Measurements from ENCODE around the gene LMO7. TPM values are rescaled to one million over a fixed set of nuclear protein-coding genes. Genes with fewer than 3 reads are reported as not detected.

LMO7 gene
- total and polyA plus RNA-seq, 4 donors: 17.5 to 69.6 (median 38.2) TPM

GRCh38 chr13:75806117-75806516, 170.0 kb downstream of the LMO7 start (continued):
- TF ChIP-seq MAX (IDR thresholded peaks at IDR 0.05): no peak

- no peaks in the 10 kb centered on the region for H3K9me3 ChIP-seq (ENCODE audit: control insufficient read depth in 4 of 4, low read length in 3 of 4)
Observed at GRCh38 chr13:75811361-75811760, 175.2 kb downstream of the LMO7 start.

GRCh38 chr13:75811841-75812240, 175.7 kb downstream of the LMO7 start:
- Histone ChIP-seq H3K27ac (ENCODE audit: low read depth in 1 of 2, low read length in 2 of 2) (no peak overlapping the region), H3K9ac (ENCODE audit: low read depth in 1 of 2, low read length in 2 of 2) (no peak overlapping the region), H3K4me1 (ENCODE audit: control insufficient read depth in 4 of 4, insufficient read depth in 4 of 4, low read length in 3 of 4) (no peaks in the 10 kb centered on the region), H3K9me3 (ENCODE audit: control insufficient read depth in 4 of 4, low read length in 3 of 4) (no peaks in the 10 kb centered on the region), H3K36me3 (ENCODE audit: control insufficient read depth in 4 of 4, insufficient read depth in 3 of 4, low read depth in 1 of 4, low read length in 3 of 4) (peaks cover 0 to 4% (median 2%) of the 10 kb centered on the region in 4 donors), H3K27me3 (ENCODE audit: control insufficient read depth in 4 of 4, insufficient read depth in 4 of 4, low read length in 3 of 4) (no peaks in the 10 kb centered on the region), H3K4me3 (ENCODE audit: low read depth in 1 of 3, low read length in 3 of 3) (no peak overlapping the region)
- WGBS: 87% methylated on average over 1 of the region's 1 CpG
- TF ChIP-seq JUND (IDR thresholded peaks at IDR 0.05) (no peak), SP1 (IDR thresholded peaks at IDR 0.05) (no peak), FOXA2 (IDR thresholded peaks at IDR 0.05) (no peak), RAD21 (IDR thresholded peaks at IDR 0.05) (no peak), YY1 (IDR thresholded peaks at IDR 0.05) (no peak), EGR1 (IDR thresholded peaks at IDR 0.05; ENCODE audit: low read depth in 2 of 2) (no peak)
- no peak for DNase-seq (ENCODE audit: low spot score)

More at GRCh38 chr13:75811361-75811760, 175.2 kb downstream of the LMO7 start:
- no peak for DNase-seq (ENCODE audit: low spot score)
- no peaks in the 10 kb centered on the region for H3K4me1 ChIP-seq (ENCODE audit: control insufficient read depth in 4 of 4, insufficient read depth in 4 of 4, low read length in 3 of 4)
- TF ChIP-seq ATF3 (IDR thresholded peaks at IDR 0.05) (no peak), ZBTB33 (IDR thresholded peaks at IDR 0.05) (no peak), HNF4A (conservative IDR thresholded peaks at IDR 0.05) (no peak), MAX (IDR thresholded peaks at IDR 0.05) (no peak), FOXA2 (IDR thresholded peaks at IDR 0.05) (no peak), RAD21 (IDR thresholded peaks at IDR 0.05) (no peak), SP1 (IDR thresholded peaks at IDR 0.05) (no peak), NR2F2 (IDR thresholded peaks at IDR 0.05) (no peak)
- WGBS: 80% methylated on average over 5 of the region's 5 CpGs
- H3K27me3 ChIP-seq (ENCODE audit: control insufficient read depth in 4 of 4, insufficient read depth in 4 of 4, low read length in 3 of 4): no peaks in the 10 kb centered on the region
- H3K36me3 ChIP-seq (ENCODE audit: control insufficient read depth in 4 of 4, insufficient read depth in 3 of 4, low read depth in 1 of 4, low read length in 3 of 4): peaks cover under 1 to 6% (median 2%) of the 10 kb centered on the region in 4 donors
- no peak overlapping the region for H3K4me3 ChIP-seq (ENCODE audit: low read depth in 1 of 3, low read length in 3 of 3)
- H3K9ac ChIP-seq (ENCODE audit: low read depth in 1 of 2, low read length in 2 of 2): no peak overlapping the region
- H3K27ac ChIP-seq (ENCODE audit: low read depth in 1 of 2, low read length in 2 of 2): no peak overlapping the region

GRCh38 chr13:75812751-75813181, 176.6 kb downstream of the LMO7 start:
- WGBS: 65% methylated on average over 6 of the region's 6 CpGs
- no peak overlapping the region for H3K4me3 ChIP-seq (ENCODE audit: low read depth in 1 of 3, low read length in 3 of 3)
- no peaks in the 10 kb centered on the region for H3K27me3 ChIP-seq (ENCODE audit: control insufficient read depth in 4 of 4, insufficient read depth in 4 of 4, low read length in 3 of 4)
- H3K36me3 ChIP-seq (ENCODE audit: control insufficient read depth in 4 of 4, insufficient read depth in 3 of 4, low read depth in 1 of 4, low read length in 3 of 4): peaks cover 0 to 8% (median 4%) of the 10 kb centered on the region in 4 donors
- no peaks in the 10 kb centered on the region for H3K9me3 ChIP-seq (ENCODE audit: control insufficient read depth in 4 of 4, low read length in 3 of 4)
- H3K4me1 ChIP-seq (ENCODE audit: control insufficient read depth in 4 of 4, insufficient read depth in 4 of 4, low read length in 3 of 4): no peaks in the 10 kb centered on the region
- H3K27ac ChIP-seq (ENCODE audit: low read depth in 1 of 2, low read length in 2 of 2): no peak overlapping the region
- no peak for DNase-seq (ENCODE audit: low spot score)
- TF ChIP-seq FOXA2 (IDR thresholded peaks at IDR 0.05): no peak
- TF ChIP-seq JUND (IDR thresholded peaks at IDR 0.05): no peak
- no peak for TF ChIP-seq HNF4G (IDR thresholded peaks at IDR 0.05)
- no peak for TF ChIP-seq TAF1 (conservative IDR thresholded peaks at IDR 0.05)
- TF ChIP-seq MAX (IDR thresholded peaks at IDR 0.05): no peak
- no peak overlapping the region for H3K9ac ChIP-seq (ENCODE audit: low read depth in 1 of 2, low read length in 2 of 2)
